Keratinocyte (primary cell): Measurements from ENCODE around the gene CD27. TPM values are rescaled to one million over a fixed set of nuclear protein-coding genes. Genes with fewer than 3 reads are reported as not detected.

Source experiments
- DNase-seq: peaks from one replicate; pipeline ENCODE4 v3.0.0-alpha.2; 2011; ENCODE audit warnings: low read depth, missing footprints, low spot score
- FAIRE-seq: peaks from 2 replicates; lab custom pipeline; 2011; peaks lifted over from hg19 to GRCh38; lab: Jason Lieb, UNC
- H2AFZ ChIP-seq: 2 replicates; pipeline ENCODE4 v1.6.0; 2012; ENCODE audit warnings: low read length, control low read depth, inconsistent platforms; ENCODE audit not compliant: control insufficient read depth
- H3K27ac ChIP-seq: 2 replicates; pipeline ENCODE4 v1.5.1; 2011; ENCODE audit warnings: low read length; ENCODE audit not compliant: control insufficient read depth, insufficient read depth
- H3K27me3 ChIP-seq: 3 replicates; pipeline ENCODE4 v1.6.0; 2011; ENCODE audit warnings: low read length; ENCODE audit not compliant: control insufficient read depth, insufficient read depth; ENCODE audit errors: extremely low read depth
- H3K36me3 ChIP-seq, 2 experiments: 2 replicates in 1 of 2; 3 replicates in 1 of 2; pipeline ENCODE4 v1.5.1; 2011; ENCODE audit warnings: low read length in 2 of 2, mild to moderate bottlenecking in 1 of 2; ENCODE audit not compliant: control insufficient read depth in 2 of 2, insufficient read depth in 2 of 2; ENCODE audit errors: extremely low read depth in 1 of 2
- H3K4me1 ChIP-seq: 3 replicates; pipeline ENCODE4 v1.5.1; 2011; ENCODE audit warnings: low read length; ENCODE audit not compliant: control insufficient read depth, insufficient read depth; ENCODE audit errors: extremely low read depth
- H3K4me2 ChIP-seq: 3 replicates; pipeline ENCODE4 v1.6.0; 2011; ENCODE audit warnings: low read depth, low read length; ENCODE audit not compliant: control insufficient read depth, insufficient read depth; ENCODE audit errors: extremely low read depth
- H3K4me3 ChIP-seq, 3 experiments: fragments of 200-600 bp in 1 of 3; sonication (generic) in 1 of 3; 2 replicates in 2 of 3; 3 replicates in 1 of 3; pipeline ENCODE4 v1.5.1; 2011 to 2016; ENCODE audit warnings: low read length in 3 of 3, mild to moderate bottlenecking in 3 of 3, control low read depth in 2 of 3, inconsistent platforms in 1 of 3, low read depth in 1 of 3, mixed read lengths in 1 of 3, mixed run types in 1 of 3, moderate library complexity in 1 of 3; ENCODE audit not compliant: control insufficient read depth in 2 of 3, insufficient read depth in 2 of 3; ENCODE audit errors: extremely low read depth in 1 of 3
- H3K79me2 ChIP-seq: 2 replicates; pipeline ENCODE4 v1.6.0; 2012; ENCODE audit warnings: low read length; ENCODE audit not compliant: control insufficient read depth, insufficient read depth
- H3K9ac ChIP-seq: 3 replicates; pipeline ENCODE4 v1.6.0; 2011; ENCODE audit warnings: low read length; ENCODE audit not compliant: control insufficient read depth, insufficient read depth; ENCODE audit errors: extremely low read depth
- H3K9me1 ChIP-seq: 3 replicates; pipeline ENCODE4 v1.6.0; 2011; ENCODE audit warnings: low read length; ENCODE audit not compliant: control insufficient read depth, insufficient read depth; ENCODE audit errors: extremely low read depth
- H3K9me3 ChIP-seq: 2 replicates; pipeline ENCODE4 v1.5.1; 2012; ENCODE audit warnings: low read depth, low read length; ENCODE audit not compliant: control insufficient read depth
- H4K20me1 ChIP-seq: 3 replicates; pipeline ENCODE4 v1.6.0; 2011; ENCODE audit warnings: low read length; ENCODE audit not compliant: control insufficient read depth, insufficient read depth; ENCODE audit errors: extremely low read depth
- EZH2 ChIP-seq: IDR thresholded peaks from one replicate; pipeline ENCODE4 v1.6.1; 2012; ENCODE audit warnings: inconsistent platforms, mild to moderate bottlenecking, low read length, moderate library complexity
- dilution Hi-C: fragments of 300-500 bp; cut with MboI; formaldehyde crosslinking; loops from one replicate; pipeline ENCODE4 v1.7.0; 2020; ENCODE audit warnings: low sequenced_read_pairs; ENCODE audit not compliant: extremely low pct_ligation_motif_present
- polyA plus RNA-seq, 5 experiments: library from polyadenylated mRNA; depleted of rRNA in 3 of 5; stranded (reverse) in 3 of 5; stranded (forward) in 1 of 5; unstranded in 1 of 5; fragments of >200 nt; gene quantifications; 1 replicate in 1 of 5; 2 replicates in 3 of 5; 3 replicates in 1 of 5; pipeline versions ENCODE4 v1.2.1 to v1.2.3, GENCODE V29; 2011 to 2012; ENCODE audit warnings: missing spikeins in 2 of 5, low read depth in 1 of 5, low replicate concordance in 1 of 5
- TF ChIP-seq, protein P1 (sequence below), 3 experiments: IDR thresholded peaks in 1 of 3; conservative IDR thresholded peaks in 1 of 3; optimal IDR thresholded peaks in 1 of 3; 2 replicates in 2 of 3; 3 replicates in 1 of 3; pipeline versions ENCODE3 to v1.5.1; 2011; ENCODE audit warnings: low read length in 3 of 3, mild to moderate bottlenecking in 3 of 3, moderate library complexity in 2 of 3, control low read depth in 1 of 3, inconsistent platforms in 1 of 3; ENCODE audit not compliant: insufficient read depth in 2 of 3; ENCODE audit errors: extremely low read depth in 1 of 3

The CD27 gene
- polyA plus RNA-seq, 1 donor (not counting 4 experiments of a cell fraction or from before 2014, with no cell fraction given): not detected

GRCh38 chr12:6492838-6493496, 48.2 kb downstream of the CD27 start, which contains the start of gene MRPL51:
TSS of gene MRPL51 (minus strand) at chr12:6493262. CDS start at chr12:6493136, 126 bp downstream.
- H2AFZ ChIP-seq: peak within 1 kb of the TSS; percentile 98
- peak within 1 kb of the TSS; percentile 89 for H3K27ac ChIP-seq
- DNase-seq (no peak), FAIRE-seq (no peak)
- H3K9ac ChIP-seq: peak within 1 kb of the TSS; percentile 95
- peaks cover 22% of the 10 kb centered on the region for H3K4me1 ChIP-seq
- peaks cover 4 to 6% of the 10 kb centered on the region in 2 experiments for H3K36me3 ChIP-seq
- peak within 1 kb of the TSS; percentile 99 for H3K4me2 ChIP-seq
- no peaks in the 10 kb centered on the region for H3K9me1 ChIP-seq
- H3K9me3 ChIP-seq: no peaks in the 10 kb centered on the region
- H3K79me2 ChIP-seq: peaks cover 41% of the 10 kb centered on the region
- H3K4me3 ChIP-seq: peak within 1 kb of the TSS; percentile 48 to 99 (median 95)
- dilution Hi-C loops: no loop called here
- no peaks in the 10 kb centered on the region for H3K27me3 ChIP-seq
- no peak for TF ChIP-seq EZH2
- TF ChIP-seq, protein P1, sequence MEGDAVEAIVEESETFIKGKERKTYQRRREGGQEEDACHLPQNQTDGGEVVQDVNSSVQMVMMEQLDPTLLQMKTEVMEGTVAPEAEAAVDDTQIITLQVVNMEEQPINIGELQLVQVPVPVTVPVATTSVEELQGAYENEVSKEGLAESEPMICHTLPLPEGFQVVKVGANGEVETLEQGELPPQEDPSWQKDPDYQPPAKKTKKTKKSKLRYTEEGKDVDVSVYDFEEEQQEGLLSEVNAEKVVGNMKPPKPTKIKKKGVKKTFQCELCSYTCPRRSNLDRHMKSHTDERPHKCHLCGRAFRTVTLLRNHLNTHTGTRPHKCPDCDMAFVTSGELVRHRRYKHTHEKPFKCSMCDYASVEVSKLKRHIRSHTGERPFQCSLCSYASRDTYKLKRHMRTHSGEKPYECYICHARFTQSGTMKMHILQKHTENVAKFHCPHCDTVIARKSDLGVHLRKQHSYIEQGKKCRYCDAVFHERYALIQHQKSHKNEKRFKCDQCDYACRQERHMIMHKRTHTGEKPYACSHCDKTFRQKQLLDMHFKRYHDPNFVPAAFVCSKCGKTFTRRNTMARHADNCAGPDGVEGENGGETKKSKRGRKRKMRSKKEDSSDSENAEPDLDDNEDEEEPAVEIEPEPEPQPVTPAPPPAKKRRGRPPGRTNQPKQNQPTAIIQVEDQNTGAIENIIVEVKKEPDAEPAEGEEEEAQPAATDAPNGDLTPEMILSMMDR (optimal IDR thresholded peaks at IDR 0.05 in 1 of 3, IDR thresholded peaks at IDR 0.05 in 1 of 3, conservative IDR thresholded peaks at IDR 0.05 in 1 of 3; ENCODE audit: extremely low read depth in 1 of 3, insufficient read depth in 2 of 3, low read length in 3 of 3): no peak
- no peaks in the 10 kb centered on the region for H4K20me1 ChIP-seq

DNA sequence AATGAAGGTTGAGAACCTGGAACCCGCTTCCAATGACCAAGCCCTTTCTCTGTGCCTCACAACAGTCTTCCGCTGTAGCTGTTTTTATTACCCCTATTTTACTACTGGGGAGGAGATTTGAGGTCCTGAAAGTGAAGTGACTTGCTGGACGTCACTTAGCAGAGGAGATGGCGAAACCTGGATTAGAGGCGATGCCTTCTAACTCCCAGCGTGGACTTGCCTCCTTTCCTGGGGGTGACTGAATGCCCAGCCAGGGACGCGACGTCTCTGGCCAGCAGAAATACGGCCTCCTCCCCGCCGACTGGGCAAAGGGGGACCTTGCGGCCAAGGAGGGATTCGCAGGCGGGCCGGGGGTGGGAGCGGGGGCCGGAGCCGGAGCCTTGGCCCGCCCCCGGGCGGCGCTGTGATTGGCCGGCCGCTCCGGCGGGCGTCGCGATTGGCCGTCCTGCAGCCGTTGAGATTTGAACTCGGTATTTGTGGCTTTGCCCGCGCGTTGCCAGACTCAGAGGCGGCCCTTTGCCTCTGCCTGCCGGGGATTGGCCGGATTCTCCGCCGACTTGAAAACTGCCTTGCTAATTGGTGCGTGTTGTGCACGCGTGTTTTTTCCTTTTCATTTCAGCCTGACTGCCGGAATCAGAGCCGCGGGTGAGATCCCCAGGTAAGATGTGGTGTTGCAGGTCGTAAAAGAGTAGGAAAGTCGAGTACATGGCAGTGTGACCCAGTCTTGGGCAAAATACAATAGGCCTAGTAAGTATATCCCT, 48.9 kb downstream of the CD27 start, which contains the start of gene NCAPD2:
Gene NCAPD2, plus strand, starts transcription at position 606 of the 761 bp plus-strand sequence. CDS start 997 bp downstream, outside the sequence.
- Histone ChIP-seq H3K9ac (peak within 1 kb of the TSS; percentile 95), H3K36me3 (peaks cover 4 to 6% of the 10 kb centered on the region in 2 experiments), H3K4me1 (peaks cover 23% of the 10 kb centered on the region), H2AFZ (peak within 1 kb of the TSS; percentile 98), H3K27me3 (no peaks in the 10 kb centered on the region), H3K9me1 (no peaks in the 10 kb centered on the region), H3K27ac (peak within 1 kb of the TSS; percentile 89), H3K4me3 (peak within 1 kb of the TSS; percentile 48 to 99 (median 95)), H3K79me2 (peaks cover 42% of the 10 kb centered on the region), H3K9me3 (no peaks in the 10 kb centered on the region), H3K4me2 (peak within 1 kb of the TSS; percentile 99), H4K20me1 (no peaks in the 10 kb centered on the region)
- dilution Hi-C loops: no loop called here
- no peak for DNase-seq
- no peak for FAIRE-seq
- TF ChIP-seq EZH2: no peak
- TF ChIP-seq, protein P1 (optimal IDR thresholded peaks at IDR 0.05 in 1 of 3, IDR thresholded peaks at IDR 0.05 in 1 of 3, conservative IDR thresholded peaks at IDR 0.05 in 1 of 3; ENCODE audit: extremely low read depth in 1 of 3, insufficient read depth in 2 of 3, low read length in 3 of 3): no peak
